ENCODE results near the gene KCNN3. TPM values are rescaled to one million over a fixed set of nuclear protein-coding genes. Genes with fewer than 3 reads are reported as not detected.
A peak's percentile ranks its signal among the peaks of the same experiment; 100 is the strongest.

The KCNN3 gene
- total RNA-seq, 1 experiment from 2014 or later: 1.3 TPM

- Mint-ChIP-seq H3K27ac (no peak overlapping the region), H3K9me3 (no peaks in the 10 kb centered on the region), H3K36me3 (no peaks in the 10 kb centered on the region), H3K27me3 (ENCODE audit: low read depth) (no peaks in the 10 kb centered on the region), H3K4me3 (no peak overlapping the region), H3K4me1 (no peaks in the 10 kb centered on the region)
- DNase-seq (ENCODE audit: low spot score) (no peak), ATAC-seq (no peak)
- ChIA-PET POLR2A (interaction anchor here (1.0 to 1.5 kb wide), 2 partner anchors 9 to 13 kb away, joined by 3 to 10 read pairs; partner anchors contain the start of gene KCNN3), CTCF (interaction anchor here (0.5 to 2.3 kb wide), 70 partner anchors 8 to 401 kb away, joined by 3 to 95 read pairs (median 5); partner anchors contain the start of genes CHRNB2, KCNN3, LENEP and PMVK)
- TF ChIP-seq CREM (CRISPR knock-in tag; IDR thresholded peaks at IDR 0.05) (no peak), FOXK1 (CRISPR knock-in tag; IDR thresholded peaks at IDR 0.05) (no peak), ATF1 (CRISPR knock-in tag; IDR thresholded peaks at IDR 0.05) (no peak), JUN (CRISPR knock-in tag; IDR thresholded peaks at IDR 0.05) (no peak), E2F1 (CRISPR knock-in tag; IDR thresholded peaks at IDR 0.05) (no peak), NFATC4 (CRISPR knock-in tag; IDR thresholded peaks at IDR 0.05) (no peak), ESRRA (CRISPR knock-in tag; IDR thresholded peaks at IDR 0.05; ENCODE audit: borderline replicate concordance) (no peak), STAT6 (CRISPR knock-in tag; conservative IDR thresholded peaks at IDR 0.05; ENCODE audit: low read depth) (no peak)
These were observed 8.9 kb upstream of the KCNN3 start for GRCh38 chr1:154879038-154879421.

GRCh38 chr1:154878371-154879037, 8.4 kb upstream of the KCNN3 start:
- Mint-ChIP-seq H3K4me1 (no peaks in the 10 kb centered on the region), H3K4me3 (no peak overlapping the region), H3K36me3 (no peaks in the 10 kb centered on the region), H3K27me3 (ENCODE audit: low read depth) (no peaks in the 10 kb centered on the region), H3K9me3 (no peaks in the 10 kb centered on the region), H3K27ac (no peak overlapping the region)
- ChIA-PET POLR2A (interaction anchor here (1.0 to 1.5 kb wide), 2 partner anchors 8 to 12 kb away, joined by 3 to 10 read pairs; partner anchors contain the start of gene KCNN3), CTCF (interaction anchor here (0.5 to 2.3 kb wide), 76 partner anchors 9 to 400 kb away, joined by 3 to 95 read pairs (median 4); partner anchors contain the start of genes CHRNB2, KCNN3, LENEP and PMVK)
- DNase-seq (ENCODE audit: low spot score) (peak; percentile 94), ATAC-seq (peak; percentile 95)
- TF ChIP-seq SP1 (CRISPR knock-in tag; conservative IDR thresholded peaks at IDR 0.05) (peak; percentile 52; the same call in 1 of the 2 replicates), CTCF (IDR thresholded peaks at IDR 0.05) (peak; percentile 78), MLX (CRISPR knock-in tag; IDR thresholded peaks at IDR 0.05) (no peak)

GRCh38 chr1:154877370-154877974, 7.4 kb upstream of the KCNN3 start:
- H3K9me3 Mint-ChIP-seq: no peaks in the 10 kb centered on the region
- H3K27ac Mint-ChIP-seq: no peak overlapping the region
- CTCF ChIA-PET: interaction anchor here (1.0 to 2.3 kb wide), 8 partner anchors 10 to 318 kb away, joined by 3 to 95 read pairs (median 14); partner anchors contain the start of gene KCNN3
- no peaks in the 10 kb centered on the region for H3K27me3 Mint-ChIP-seq (ENCODE audit: low read depth)
- H3K4me3 Mint-ChIP-seq: no peak overlapping the region
- DNase-seq (ENCODE audit: low spot score): no peak
- H3K36me3 Mint-ChIP-seq: no peaks in the 10 kb centered on the region
- ATAC-seq: no peak
- H3K4me1 Mint-ChIP-seq: no peaks in the 10 kb centered on the region
- TF ChIP-seq FOXK1 (CRISPR knock-in tag; IDR thresholded peaks at IDR 0.05): no peak
- POLR2A ChIA-PET: no interaction called here

All from WTC11 (cell line).